GM20431 (cell line): Measurements from ENCODE around the gene RAPGEF2.
"Not testable (repeated sequence)": the region's sequence is repeated elsewhere in the genome, so short reads cannot be mapped to it uniquely, and the experiment has no call there.

ENCODE experiments used
- in situ Hi-C: fragments of 300-500 bp; cut with MseI, MboI; formaldehyde crosslinking; loops from one replicate; pipeline ENCODE4 v1.15.0; 2020; ENCODE audit warnings: low sequenced_read_pairs; ENCODE audit not compliant: unreplicated experiment

Gene RAPGEF2

GRCh38 chr4:159153669-159154068 lies 50.8 kb downstream of the RAPGEF2 start:
- in situ Hi-C loops, result no loop called here

- in situ Hi-C loops, result no loop called here
Observed at GRCh38 chr4:159155119-159155518, 52.2 kb downstream of the RAPGEF2 start.

GRCh38 chr4:159158083-159158617 lies 55.3 kb downstream of the RAPGEF2 start:
- in situ Hi-C loops, result no loop called here

DNA sequence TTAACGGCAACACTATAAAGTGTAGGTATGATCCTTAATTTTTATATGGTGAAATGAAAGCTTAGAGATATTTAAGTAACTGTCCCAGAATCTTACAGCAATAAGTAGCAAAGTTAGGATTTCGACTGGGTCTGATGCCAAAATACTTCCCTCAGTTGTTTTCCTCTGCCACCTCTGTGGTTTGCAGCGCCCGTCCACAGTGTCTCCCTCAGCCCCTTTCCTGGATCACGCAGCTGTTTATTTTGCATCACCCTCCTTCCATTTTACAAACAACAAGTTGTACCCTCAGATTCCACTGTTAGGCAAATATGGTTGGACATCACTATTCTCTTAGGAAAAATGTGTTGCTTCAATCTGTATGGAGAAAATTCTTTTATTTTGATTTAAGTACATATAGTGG lies 56.1 kb downstream of the RAPGEF2 start:
- in situ Hi-C loops, result no loop called here

GRCh38 chr4:159159611-159160010 lies 56.7 kb downstream of the RAPGEF2 start:
- in situ Hi-C loops, result no loop called here

DNA sequence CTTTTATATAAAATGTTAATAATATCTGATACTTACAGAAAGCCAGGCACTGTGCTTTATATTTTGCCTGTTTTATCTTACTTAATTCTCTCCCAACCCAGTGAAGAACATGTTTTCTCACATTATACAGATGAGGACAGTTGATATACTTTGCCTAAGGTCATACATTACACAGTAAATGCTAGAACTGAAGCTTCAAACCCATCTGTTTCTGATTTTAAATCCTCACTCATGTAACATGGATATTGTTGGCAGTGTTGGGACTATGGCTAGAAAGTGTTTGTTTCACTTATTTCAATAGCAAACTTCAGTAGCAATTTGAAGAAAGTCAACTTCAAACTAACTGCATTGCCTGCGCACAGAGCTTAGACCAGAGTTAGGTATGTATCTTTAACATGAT lies 57.4 kb downstream of the RAPGEF2 start:
- in situ Hi-C loops, result no loop called here

- in situ Hi-C loops, result not testable (repeated sequence)
Observed at GRCh38 chr4:159161436-159161835, 58.6 kb downstream of the RAPGEF2 start.

DNA sequence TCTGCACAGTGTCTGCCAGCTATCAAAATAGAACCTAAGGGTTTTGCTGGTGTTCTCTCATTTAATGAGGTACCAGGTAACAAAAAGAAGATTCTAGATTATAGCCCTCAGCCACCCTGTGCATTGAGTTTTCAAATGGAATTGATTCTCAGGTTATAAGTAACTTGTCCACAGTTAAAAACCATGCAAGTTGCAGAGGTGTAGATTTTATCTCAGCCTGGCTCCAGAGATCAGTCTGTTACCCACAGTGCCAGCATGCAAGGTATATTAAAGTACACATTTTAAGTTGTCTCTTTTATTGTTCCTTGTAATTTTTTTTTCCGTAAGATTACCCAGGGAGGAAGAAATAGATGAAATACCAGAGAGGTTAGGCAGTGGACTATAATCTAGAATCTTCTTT lies 59.7 kb downstream of the RAPGEF2 start:
- in situ Hi-C loops, result no loop called here

- in situ Hi-C loops, result no loop called here
Observed at GRCh38 chr4:159163521-159163920, 60.6 kb downstream of the RAPGEF2 start.

DNA sequence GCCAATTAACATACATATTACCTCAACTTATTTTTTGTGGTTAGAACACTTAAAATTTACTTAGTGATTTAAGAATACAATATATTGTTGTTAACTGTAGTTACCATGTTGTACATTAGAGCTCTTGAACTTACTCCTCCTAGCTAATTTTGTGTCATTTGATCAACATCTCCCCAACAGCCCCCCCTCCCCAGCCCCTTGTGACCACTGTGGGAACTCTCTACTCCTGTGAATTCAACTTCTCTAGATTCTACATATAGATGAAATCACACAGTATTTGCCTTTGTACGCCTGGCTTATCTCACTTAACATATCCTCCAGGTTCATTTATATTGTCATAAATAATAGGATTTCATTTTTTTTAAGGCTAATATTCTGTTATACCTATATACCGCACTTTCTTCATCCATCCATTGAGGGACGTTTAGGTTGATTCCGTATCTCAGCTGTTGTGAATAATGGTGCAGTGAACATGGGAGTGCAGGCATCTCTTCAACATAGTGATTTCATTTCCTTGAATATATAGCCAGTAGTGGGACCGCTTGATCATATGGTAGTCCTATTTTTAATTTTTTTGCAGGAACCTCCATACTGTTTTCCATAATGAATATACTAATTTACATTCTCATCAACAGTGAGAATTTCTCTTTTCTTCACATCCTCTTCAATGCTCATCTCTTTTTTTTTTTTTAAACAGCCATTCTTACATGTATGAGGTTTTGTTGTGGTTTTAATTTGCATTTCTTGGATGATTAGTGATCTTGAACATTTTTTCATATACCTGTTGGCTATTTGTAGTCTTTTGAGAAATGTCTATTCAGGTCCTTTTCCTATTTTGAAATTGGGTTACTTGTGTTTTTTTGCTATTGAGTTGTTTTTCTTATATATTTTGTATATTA lies 66.8 kb downstream of the RAPGEF2 start:
- in situ Hi-C loops, result loop anchor here (10.0 kb wide), 1 partner anchor 315 kb away; no protein-coding TSS in a partner anchor

GRCh38 chr4:159171287-159171686 lies 68.4 kb downstream of the RAPGEF2 start:
- in situ Hi-C loops, result loop anchor here (10.0 kb wide), 1 partner anchor 316 kb away; no protein-coding TSS in a partner anchor

DNA sequence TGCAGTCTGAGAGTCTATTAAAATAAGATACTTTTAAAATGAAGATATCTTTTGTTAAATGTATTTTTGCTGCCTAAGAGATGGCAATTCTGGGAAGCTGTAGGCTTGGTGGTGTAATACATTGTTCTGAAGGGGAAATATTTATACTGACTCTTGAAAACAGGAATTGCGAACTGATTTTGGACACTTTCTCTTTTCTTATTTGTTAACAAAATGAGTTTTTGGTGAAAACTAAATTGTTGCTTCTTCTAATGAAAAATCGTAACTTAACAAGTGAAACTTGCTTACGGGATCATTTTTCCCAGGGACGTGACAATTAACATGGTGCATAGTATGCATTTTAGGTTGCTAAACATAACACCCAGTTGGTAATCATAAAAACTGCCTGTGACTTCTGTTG lies 71.0 kb downstream of the RAPGEF2 start:
- in situ Hi-C loops, result loop anchor here (10.0 kb wide), 1 partner anchor 319 kb away; no protein-coding TSS in a partner anchor

DNA sequence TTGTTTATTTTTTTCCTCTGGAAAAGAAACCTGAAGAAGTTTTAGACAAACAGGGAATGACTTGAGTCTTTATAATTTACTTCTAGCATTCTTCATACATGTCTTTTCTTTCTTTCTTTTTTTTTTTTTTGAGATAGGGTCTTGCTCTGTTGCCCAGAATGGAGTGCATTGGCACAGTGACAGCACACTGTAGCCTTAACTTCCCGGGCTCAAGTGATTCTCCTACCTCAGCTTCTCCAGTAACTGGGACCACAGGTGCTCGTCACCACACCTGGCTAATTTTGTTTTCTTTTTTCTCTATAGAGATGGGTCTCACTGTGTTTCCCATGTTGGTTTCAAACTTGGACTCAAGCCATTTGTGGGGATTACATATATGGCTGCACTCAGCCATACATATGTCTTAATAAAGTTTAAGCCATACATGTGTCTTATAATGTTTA lies 71.8 kb downstream of the RAPGEF2 start:
- in situ Hi-C loops, result loop anchor here (10.0 kb wide), 1 partner anchor 320 kb away; no protein-coding TSS in a partner anchor

DNA sequence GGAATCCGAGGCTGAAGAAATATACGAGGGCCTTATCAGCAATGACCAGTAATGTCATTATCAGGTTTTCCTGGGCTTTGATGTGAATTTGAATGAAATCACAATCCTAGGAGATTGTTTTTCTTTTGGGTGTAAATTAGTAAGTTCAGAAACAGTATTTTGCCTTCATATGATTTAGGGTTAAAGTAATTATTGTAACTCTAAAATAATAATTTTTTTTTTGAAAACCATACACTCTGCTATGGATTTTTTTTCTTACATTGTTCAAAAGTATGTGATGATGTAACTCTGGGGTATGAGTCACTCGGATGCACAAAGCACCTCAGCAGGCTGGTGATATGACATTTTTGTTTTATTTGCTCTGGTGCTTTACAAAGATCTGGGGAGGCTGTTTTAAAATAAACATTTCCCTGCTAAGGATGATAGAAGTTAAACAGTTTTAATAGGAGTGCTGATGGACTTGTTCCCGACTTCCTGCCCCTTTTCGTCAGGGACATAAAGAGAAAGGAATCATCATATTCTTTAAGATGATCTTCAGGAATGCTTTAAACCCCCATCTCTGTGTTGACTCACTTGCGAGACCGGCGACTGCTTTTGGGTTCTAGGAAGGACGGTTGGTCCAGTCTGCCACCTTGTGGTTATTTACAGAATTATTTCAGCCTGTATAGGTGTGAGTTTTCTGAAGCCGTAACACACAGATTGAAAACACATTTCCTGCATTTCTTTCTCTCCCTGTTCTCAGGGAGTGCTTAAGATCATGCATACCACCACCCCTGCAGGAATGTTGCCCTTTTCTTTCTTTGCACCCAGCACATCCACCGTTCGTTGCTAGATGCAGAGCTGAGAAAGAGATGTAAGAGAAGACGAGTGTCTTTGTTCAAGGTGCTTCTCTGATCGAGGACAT lies 72.5 kb downstream of the RAPGEF2 start:
- in situ Hi-C loops, result loop anchor here (10.0 kb wide), 1 partner anchor 321 kb away; no protein-coding TSS in a partner anchor

- in situ Hi-C loops, result loop anchor here (10.0 kb wide), 1 partner anchor 321 kb away; no protein-coding TSS in a partner anchor
Observed at GRCh38 chr4:159175989-159176375, 73.1 kb downstream of the RAPGEF2 start.

GRCh38 chr4:159177265-159178150 lies 74.6 kb downstream of the RAPGEF2 start:
- in situ Hi-C loops, result loop anchor here (10.0 kb wide), 1 partner anchor 323 kb away; no protein-coding TSS in a partner anchor

DNA sequence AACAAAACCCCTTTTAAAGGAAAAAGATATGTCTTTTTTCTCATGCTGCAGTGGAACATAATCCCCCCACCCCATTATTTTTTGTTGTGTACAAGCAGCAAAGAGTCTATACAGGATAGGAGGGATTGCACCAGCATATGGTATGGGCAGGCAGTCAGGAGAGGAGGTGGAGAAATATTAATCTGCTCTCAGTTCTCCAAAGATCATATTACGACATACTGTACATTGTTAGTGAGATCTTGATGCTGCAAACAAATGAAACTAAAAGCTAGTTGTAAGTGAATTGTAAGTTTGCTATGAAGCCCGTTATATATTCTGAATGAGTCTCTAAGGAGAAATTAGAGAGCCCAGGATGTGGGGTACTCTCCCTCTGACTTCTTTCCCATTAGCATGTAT lies 75.3 kb downstream of the RAPGEF2 start:
- in situ Hi-C loops, result loop anchor here (10.0 kb wide), 1 partner anchor 323 kb away; no protein-coding TSS in a partner anchor

DNA sequence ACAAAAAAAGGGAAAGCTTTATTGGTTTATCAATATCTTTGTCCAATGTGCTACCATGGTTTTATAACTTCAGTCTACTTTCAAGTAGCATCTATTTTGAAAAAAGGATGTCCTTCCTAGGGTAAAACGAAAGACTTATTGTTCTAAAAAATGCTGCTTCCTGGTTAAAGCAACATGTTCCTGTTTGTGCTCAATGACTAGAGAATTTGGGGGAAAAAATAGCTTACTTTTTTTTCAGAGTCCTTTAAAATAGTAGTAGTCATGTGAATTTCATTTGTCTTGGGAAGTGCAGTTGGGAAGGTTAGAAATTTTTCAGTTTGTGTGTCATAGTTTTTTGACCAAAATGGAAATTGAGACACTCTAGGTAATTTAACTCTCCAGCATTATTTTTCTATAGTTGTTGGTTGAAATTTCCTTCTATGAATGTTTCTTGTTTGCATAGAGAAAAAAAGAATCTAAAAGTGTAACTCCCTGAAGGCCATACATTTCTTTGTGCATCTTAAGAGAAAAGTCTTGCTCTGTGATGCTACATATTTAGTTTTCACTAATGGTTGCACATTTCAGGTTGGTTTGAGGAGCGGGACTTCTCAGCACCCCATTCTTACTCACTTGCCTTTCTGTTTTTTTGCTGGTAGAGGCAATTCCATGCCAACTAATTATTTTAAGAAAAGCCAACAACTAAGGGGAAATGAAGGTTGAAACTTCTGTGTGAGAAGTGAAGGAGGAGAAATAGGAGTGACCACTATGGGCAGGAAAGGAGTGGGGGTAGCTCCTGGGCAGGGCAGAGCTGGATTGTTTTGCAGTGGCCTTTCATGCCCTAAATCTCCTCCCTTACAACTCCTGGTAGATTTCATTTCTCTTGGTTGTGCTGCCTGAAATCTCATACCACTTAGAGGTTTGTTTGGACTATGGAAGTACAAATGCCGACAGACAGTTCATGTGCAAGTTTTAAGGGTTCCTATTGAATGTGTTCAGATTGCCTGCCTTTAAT lies 76.4 kb downstream of the RAPGEF2 start:
- in situ Hi-C loops, result loop anchor here (10.0 kb wide), 1 partner anchor 324 kb away; no protein-coding TSS in a partner anchor
